Activated CD4-positive, alpha-beta T cell treated with anti-CD3 and anti-CD28 coated beads for 4 hours (primary cell): ENCODE data around the gene COQ10A.
A peak's percentile ranks its signal among the peaks of the same experiment; 100 is the strongest.
"Not testable (repeated sequence)": the region's sequence is repeated elsewhere in the genome, so short reads cannot be mapped to it uniquely, and the experiment has no call there.

Experiments used
- DNase-seq, 2 donors: peaks; one replicate each; pipeline ENCODE4 v3.0.0-alpha.2; 2020

COQ10A gene

GRCh38 chr12:56244494-56244893 lies 22.2 kb upstream of the COQ10A start:
- DNase-seq, result no peak

GRCh38 chr12:56247923-56248322 lies 18.8 kb upstream of the COQ10A start:
- no peak for DNase-seq

- DNase-seq, result no peak
These were observed 18.0 kb upstream of the COQ10A start for GRCh38 chr12:56248711-56249110.

- DNase-seq, result no peak
These were observed 14.1 kb upstream of the COQ10A start for GRCh38 chr12:56252649-56253048.

GRCh38 chr12:56253091-56253490 lies 13.7 kb upstream of the COQ10A start:
- no peak for DNase-seq

GRCh38 chr12:56255671-56256070 lies 11.1 kb upstream of the COQ10A start:
- no peak for DNase-seq

GRCh38 chr12:56256326-56256960 lies 10.3 kb upstream of the COQ10A start:
- DNase-seq, result no peak

GRCh38 chr12:56257071-56257470 lies 9.7 kb upstream of the COQ10A start:
- no peak for DNase-seq

GRCh38 chr12:56257491-56258067 lies 9.2 kb upstream of the COQ10A start:
- no peak for DNase-seq

- DNase-seq, result peak; percentile 71 to 78
These were observed 8.5 kb upstream of the COQ10A start, which contains the start of gene ANKRD52 for GRCh38 chr12:56258068-56258819. Gene ANKRD52 (minus strand): TSS chr12:56258384. CDS start chr12:56258269, 115 bp downstream.

- DNase-seq, result no peak
These were observed 7.9 kb upstream of the COQ10A start for GRCh38 chr12:56258820-56259183.

GRCh38 chr12:56260380-56260779 lies 6.4 kb upstream of the COQ10A start:
- DNase-seq, result no peak

GRCh38 chr12:56260921-56261320 lies 5.8 kb upstream of the COQ10A start:
- DNase-seq, result no peak

GRCh38 chr12:56261503-56262232 lies 5.1 kb upstream of the COQ10A start:
- DNase-seq, result no peak

GRCh38 chr12:56262955-56263354 lies 3.8 kb upstream of the COQ10A start:
- not testable (repeated sequence) for DNase-seq

- not testable (repeated sequence) for DNase-seq
These were observed 562 bp upstream of the COQ10A start for GRCh38 chr12:56266068-56266692.

GRCh38 chr12:56267443-56268071 lies 815 bp downstream of the COQ10A start:
- DNase-seq, result no peak

GRCh38 chr12:56271031-56271430 lies 4.3 kb downstream of the COQ10A start:
- no peak for DNase-seq

GRCh38 chr12:56272468-56272867 lies 5.7 kb downstream of the COQ10A start:
- DNase-seq, result not testable (repeated sequence)

GRCh38 chr12:56274299-56274698 lies 7.6 kb downstream of the COQ10A start:
- DNase-seq, result no peak

GRCh38 chr12:56278905-56279304 lies 12.2 kb downstream of the COQ10A start:
- no peak for DNase-seq

GRCh38 chr12:56280849-56281248 lies 14.1 kb downstream of the COQ10A start:
- no peak for DNase-seq
